Stimulated activated CD8-positive, alpha-beta memory T cell treated with anti-CD3 and anti-CD28 coated beads, Interleukin-15, amount 100 ng/mL, for 1 hour (primary cell): ENCODE measurements around the gene RASSF8.

Experiments
- DNase-seq: peaks from one replicate; pipeline ENCODE4 v3.0.0-alpha.2; 2020; ENCODE audit warnings: low read depth

RASSF8 gene

GRCh38 chr12:26126340-26127284 lies 168.1 kb downstream of the RASSF8 start:
- no peak for DNase-seq

- no peak for DNase-seq
Measured at GRCh38 chr12:26127404-26127803, 168.9 kb downstream of the RASSF8 start.

- no peak for DNase-seq
Measured at GRCh38 chr12:26128168-26128567, 169.7 kb downstream of the RASSF8 start.
